ENCODE results near the gene C11orf65.

Gene C11orf65

GRCh38 chr11:108370990-108371389, 96.3 kb downstream of the C11orf65 start:
- no peak for DNase-seq (ENCODE audit: low read depth, low spot score)

GRCh38 chr11:108370315-108370714, 97.0 kb downstream of the C11orf65 start:
- DNase-seq (ENCODE audit: low read depth, low spot score), result no peak

GRCh38 chr11:108369064-108369463, 98.3 kb downstream of the C11orf65 start:
- DNase-seq (ENCODE audit: low read depth, low spot score), result no peak

- no peak for DNase-seq (ENCODE audit: low read depth, low spot score)
Observed at GRCh38 chr11:108368134-108368533, 99.2 kb downstream of the C11orf65 start.

- DNase-seq (ENCODE audit: low read depth, low spot score), result no peak
Observed at GRCh38 chr11:108364159-108364558, 103.2 kb downstream of the C11orf65 start.

GRCh38 chr11:108351468-108351867, 115.9 kb downstream of the C11orf65 start:
- no peak for DNase-seq (ENCODE audit: low read depth, low spot score)

GRCh38 chr11:108346451-108346850, 120.9 kb downstream of the C11orf65 start:
- DNase-seq (ENCODE audit: low read depth, low spot score), result no peak

- no peak for DNase-seq (ENCODE audit: low read depth, low spot score)
Observed at GRCh38 chr11:108345767-108346166, 121.6 kb downstream of the C11orf65 start.

- DNase-seq (ENCODE audit: low read depth, low spot score), result no peak
Observed at GRCh38 chr11:108343714-108344113, 123.6 kb downstream of the C11orf65 start.

GRCh38 chr11:108341654-108342053, 125.7 kb downstream of the C11orf65 start:
- DNase-seq (ENCODE audit: low read depth, low spot score), result no peak

- no peak for DNase-seq (ENCODE audit: low read depth, low spot score)
Observed at GRCh38 chr11:108340973-108341372, 126.4 kb downstream of the C11orf65 start.

- no peak for DNase-seq (ENCODE audit: low read depth, low spot score)
Observed at GRCh38 chr11:108338750-108339149, 128.6 kb downstream of the C11orf65 start.

- no peak for DNase-seq (ENCODE audit: low read depth, low spot score)
Observed at GRCh38 chr11:108333403-108333899, 133.9 kb downstream of the C11orf65 start.

All from activated naive CD8-positive, alpha-beta T cell treated with anti-CD3 and anti-CD28 coated beads, Interleukin-2, amount 50 U/mL, for 16 hours (primary cell).